ENCODE results near the gene APOA4.

DNA sequence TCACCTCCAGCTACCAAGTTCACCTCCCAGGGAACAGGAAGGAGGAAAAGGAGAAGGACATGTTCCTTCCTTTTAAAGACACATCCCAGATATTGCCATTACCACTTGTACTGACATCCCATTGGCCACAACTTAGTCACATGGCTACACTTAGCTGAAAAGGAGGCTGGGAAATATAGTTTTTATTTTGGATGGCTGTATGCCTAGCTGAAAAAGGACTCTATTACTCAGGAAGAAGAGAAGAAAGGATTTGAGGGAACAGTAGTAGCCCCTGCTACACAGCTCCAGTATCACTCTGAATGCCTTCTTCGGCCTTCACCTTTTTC is 29.4 kb downstream of the APOA4 start:
- TF ChIP-seq, protein P1, sequence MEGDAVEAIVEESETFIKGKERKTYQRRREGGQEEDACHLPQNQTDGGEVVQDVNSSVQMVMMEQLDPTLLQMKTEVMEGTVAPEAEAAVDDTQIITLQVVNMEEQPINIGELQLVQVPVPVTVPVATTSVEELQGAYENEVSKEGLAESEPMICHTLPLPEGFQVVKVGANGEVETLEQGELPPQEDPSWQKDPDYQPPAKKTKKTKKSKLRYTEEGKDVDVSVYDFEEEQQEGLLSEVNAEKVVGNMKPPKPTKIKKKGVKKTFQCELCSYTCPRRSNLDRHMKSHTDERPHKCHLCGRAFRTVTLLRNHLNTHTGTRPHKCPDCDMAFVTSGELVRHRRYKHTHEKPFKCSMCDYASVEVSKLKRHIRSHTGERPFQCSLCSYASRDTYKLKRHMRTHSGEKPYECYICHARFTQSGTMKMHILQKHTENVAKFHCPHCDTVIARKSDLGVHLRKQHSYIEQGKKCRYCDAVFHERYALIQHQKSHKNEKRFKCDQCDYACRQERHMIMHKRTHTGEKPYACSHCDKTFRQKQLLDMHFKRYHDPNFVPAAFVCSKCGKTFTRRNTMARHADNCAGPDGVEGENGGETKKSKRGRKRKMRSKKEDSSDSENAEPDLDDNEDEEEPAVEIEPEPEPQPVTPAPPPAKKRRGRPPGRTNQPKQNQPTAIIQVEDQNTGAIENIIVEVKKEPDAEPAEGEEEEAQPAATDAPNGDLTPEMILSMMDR (IDR thresholded peaks at IDR 0.05 in 2 of 3, conservative IDR thresholded peaks at IDR 0.05 in 1 of 3; ENCODE audit: borderline replicate concordance in 1 of 3, insufficient read depth in 1 of 3, low read depth in 2 of 3, low read length in 2 of 3): no peak
- no peak for TF ChIP-seq EZH2phosphoT487 (IDR thresholded peaks at IDR 0.05; ENCODE audit: borderline replicate concordance)
- TF ChIP-seq, protein P2, sequence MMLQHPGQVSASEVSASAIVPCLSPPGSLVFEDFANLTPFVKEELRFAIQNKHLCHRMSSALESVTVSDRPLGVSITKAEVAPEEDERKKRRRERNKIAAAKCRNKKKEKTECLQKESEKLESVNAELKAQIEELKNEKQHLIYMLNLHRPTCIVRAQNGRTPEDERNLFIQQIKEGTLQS (IDR thresholded peaks at IDR 0.05): no peak
- no peak for TF ChIP-seq POLR2AphosphoS5 (IDR thresholded peaks at IDR 0.05; ENCODE audit: low read depth, low read length)
- no peak for TF ChIP-seq EZH2 (IDR thresholded peaks at IDR 0.05)
- TF ChIP-seq ZNF274 (IDR thresholded peaks at IDR 0.05; ENCODE audit: low read depth, low read length): no peak
- TF ChIP-seq POLR2A (IDR thresholded peaks at IDR 0.05; ENCODE audit: borderline replicate concordance, extremely low read depth, insufficient read depth, insufficient read length): no peak
- TF ChIP-seq RAD21 (IDR thresholded peaks at IDR 0.05; ENCODE audit: low read depth): no peak
- TF ChIP-seq, protein P3, sequence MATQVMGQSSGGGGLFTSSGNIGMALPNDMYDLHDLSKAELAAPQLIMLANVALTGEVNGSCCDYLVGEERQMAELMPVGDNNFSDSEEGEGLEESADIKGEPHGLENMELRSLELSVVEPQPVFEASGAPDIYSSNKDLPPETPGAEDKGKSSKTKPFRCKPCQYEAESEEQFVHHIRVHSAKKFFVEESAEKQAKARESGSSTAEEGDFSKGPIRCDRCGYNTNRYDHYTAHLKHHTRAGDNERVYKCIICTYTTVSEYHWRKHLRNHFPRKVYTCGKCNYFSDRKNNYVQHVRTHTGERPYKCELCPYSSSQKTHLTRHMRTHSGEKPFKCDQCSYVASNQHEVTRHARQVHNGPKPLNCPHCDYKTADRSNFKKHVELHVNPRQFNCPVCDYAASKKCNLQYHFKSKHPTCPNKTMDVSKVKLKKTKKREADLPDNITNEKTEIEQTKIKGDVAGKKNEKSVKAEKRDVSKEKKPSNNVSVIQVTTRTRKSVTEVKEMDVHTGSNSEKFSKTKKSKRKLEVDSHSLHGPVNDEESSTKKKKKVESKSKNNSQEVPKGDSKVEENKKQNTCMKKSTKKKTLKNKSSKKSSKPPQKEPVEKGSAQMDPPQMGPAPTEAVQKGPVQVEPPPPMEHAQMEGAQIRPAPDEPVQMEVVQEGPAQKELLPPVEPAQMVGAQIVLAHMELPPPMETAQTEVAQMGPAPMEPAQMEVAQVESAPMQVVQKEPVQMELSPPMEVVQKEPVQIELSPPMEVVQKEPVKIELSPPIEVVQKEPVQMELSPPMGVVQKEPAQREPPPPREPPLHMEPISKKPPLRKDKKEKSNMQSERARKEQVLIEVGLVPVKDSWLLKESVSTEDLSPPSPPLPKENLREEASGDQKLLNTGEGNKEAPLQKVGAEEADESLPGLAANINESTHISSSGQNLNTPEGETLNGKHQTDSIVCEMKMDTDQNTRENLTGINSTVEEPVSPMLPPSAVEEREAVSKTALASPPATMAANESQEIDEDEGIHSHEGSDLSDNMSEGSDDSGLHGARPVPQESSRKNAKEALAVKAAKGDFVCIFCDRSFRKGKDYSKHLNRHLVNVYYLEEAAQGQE (IDR thresholded peaks at IDR 0.05; ENCODE audit: low read depth): no peak
- no peak for TF ChIP-seq TCF7L2 (IDR thresholded peaks at IDR 0.05; ENCODE audit: borderline replicate concordance, extremely low read depth, insufficient read depth, insufficient read length)
- TF ChIP-seq EGR1 (IDR thresholded peaks at IDR 0.05; ENCODE audit: low read depth): no peak
- no peak for TF ChIP-seq ZFX (IDR thresholded peaks at IDR 0.05)
